Measurements from ENCODE around the gene S100A16. TPM values are rescaled to one million over a fixed set of nuclear protein-coding genes. Genes with fewer than 3 reads are reported as not detected.

S100A16 gene
- total and polyA plus RNA-seq, 9 of the 15 experiments (the other 6 are each of a cell fraction or from before 2014, with no cell fraction given) = 1.6 to 6.9 (median 4.3) TPM

GRCh38 chr1:153572569-153573015, 40.3 kb downstream of the S100A16 start (continued):
- no peak for TF ChIP-seq E2F8 (IDR thresholded peaks at IDR 0.05; ENCODE audit: low read depth, partially characterized antibody)
- TF ChIP-seq NR3C1 (CRISPR knock-in tag; IDR thresholded peaks at IDR 0.05) = no peak
- TF ChIP-seq EGR1 (conservative IDR thresholded peaks at IDR 0.05) = peak; percentile 62
- peak; percentile 70 for TF ChIP-seq REST (IDR thresholded peaks at IDR 0.05; ENCODE audit: borderline replicate concordance)
- TF ChIP-seq REST (CRISPR knock-in tag; IDR thresholded peaks at IDR 0.05; ENCODE audit: low read depth) = no peak
- 0 out of 2 replicates have a peak, but pooled peaks have one; percentile 15 for TF ChIP-seq ATF3 (IDR thresholded peaks at IDR 0.05)
- TF ChIP-seq ATF3 (CRISPR knock-in tag; conservative IDR thresholded peaks at IDR 0.05) = no peak
- peak; percentile 37 to 52; a peak in 3 of 4 replicates for TF ChIP-seq KDM1A (IDR thresholded peaks at IDR 0.05)

All from K562 (cell line).